NCI-H82 treated with DMSO at 0.1 percent for 48 hours (cell line): ENCODE results near the gene NKAPL.

Experiments used
- DNase-seq: peaks from one replicate; lab custom pipeline; 2025; ENCODE audit not compliant: unreplicated experiment; lab: John Stamatoyannopoulos, UW

The NKAPL gene

DNA sequence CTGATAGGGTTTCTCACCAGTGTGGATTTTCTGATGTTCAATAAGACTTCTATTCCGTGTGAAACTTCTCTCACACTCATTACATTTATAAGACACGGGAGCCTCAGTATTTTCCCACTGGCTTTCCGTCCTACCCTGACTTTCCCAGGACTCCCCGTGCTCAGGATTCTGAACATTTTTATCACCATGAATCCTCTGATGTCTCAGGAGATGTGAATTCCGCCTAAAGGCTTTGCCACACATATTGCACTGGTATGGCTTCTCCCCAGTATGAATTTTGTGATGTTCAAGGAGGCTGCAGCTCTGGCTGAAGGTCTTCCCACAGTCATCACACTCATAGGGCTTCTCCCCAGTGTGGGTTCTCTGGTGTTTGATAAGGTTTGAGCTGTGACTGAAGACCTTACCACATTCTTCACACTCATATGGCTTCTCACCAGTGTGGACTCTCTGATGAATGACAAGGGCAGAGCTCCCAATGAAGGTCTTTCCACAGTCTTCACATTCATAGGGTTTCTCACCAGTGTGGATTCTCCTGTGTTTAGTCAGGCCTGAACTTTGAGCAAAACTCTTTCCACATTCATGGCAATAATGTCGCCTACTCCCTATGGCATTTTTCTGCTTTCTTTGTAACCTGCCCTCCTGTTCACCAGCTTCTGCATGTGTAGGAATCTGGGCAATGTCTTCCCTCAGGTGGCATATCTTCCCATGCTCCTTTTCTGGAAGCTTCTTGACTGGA lies 13.7 kb upstream of the NKAPL start:
- no peak for DNase-seq

DNA sequence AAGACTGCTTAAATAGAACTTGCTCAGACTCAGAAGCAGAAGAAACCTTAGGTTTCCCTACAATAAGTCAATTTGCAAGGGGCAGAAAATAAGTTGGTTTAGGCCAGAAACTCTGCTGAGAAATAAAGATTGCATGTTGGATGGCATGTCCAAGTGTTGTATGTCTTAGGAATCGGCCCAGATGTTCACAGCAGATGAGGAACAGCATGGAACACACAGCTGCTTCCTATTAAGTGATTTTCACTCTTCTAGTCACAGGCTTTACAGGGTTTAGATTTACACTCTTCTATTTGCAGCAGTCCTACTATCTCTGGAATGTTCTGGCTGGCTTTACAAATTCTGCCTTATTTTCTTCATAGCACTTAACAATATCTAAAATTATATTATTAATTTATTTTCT lies 10.2 kb upstream of the NKAPL start:
- no peak for DNase-seq

DNA sequence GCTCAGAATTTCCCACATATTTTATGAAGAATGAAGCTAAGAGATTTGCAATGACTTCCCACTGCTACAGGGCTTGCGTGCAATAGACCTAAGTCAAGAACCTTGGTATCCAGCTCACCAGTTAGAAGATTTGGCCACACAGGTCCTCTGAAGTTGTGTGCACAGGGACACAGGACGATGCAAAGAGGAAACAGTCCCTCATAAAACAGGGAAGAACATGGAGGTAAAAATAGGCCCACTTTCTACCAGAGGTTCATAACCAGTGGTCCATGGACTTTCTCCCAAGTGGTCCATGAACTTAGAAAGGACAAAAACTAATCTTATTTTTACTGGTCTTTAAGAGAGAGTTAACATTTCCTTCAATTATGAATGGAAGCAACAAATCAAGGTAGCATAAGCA lies 8.3 kb upstream of the NKAPL start:
- no peak for DNase-seq

DNA sequence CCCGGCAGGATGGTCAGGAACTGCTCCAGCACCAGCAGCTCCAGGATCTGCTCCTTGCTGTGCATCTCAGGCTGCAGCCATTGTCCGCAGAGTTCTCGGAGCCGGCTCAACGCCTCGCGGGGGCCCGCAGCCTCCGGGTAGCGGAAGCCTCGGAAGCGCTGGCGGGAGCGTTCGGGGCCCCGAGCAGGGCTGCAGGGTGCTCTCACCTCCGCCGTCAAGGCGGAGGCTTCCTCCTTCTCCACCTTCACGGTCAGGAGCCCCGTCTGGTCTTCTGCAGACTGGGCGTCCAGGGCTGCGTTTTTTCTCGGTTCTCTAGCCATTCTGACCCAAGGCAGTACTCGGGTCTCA lies 7.5 kb upstream of the NKAPL start:
- DNase-seq: no peak

DNA sequence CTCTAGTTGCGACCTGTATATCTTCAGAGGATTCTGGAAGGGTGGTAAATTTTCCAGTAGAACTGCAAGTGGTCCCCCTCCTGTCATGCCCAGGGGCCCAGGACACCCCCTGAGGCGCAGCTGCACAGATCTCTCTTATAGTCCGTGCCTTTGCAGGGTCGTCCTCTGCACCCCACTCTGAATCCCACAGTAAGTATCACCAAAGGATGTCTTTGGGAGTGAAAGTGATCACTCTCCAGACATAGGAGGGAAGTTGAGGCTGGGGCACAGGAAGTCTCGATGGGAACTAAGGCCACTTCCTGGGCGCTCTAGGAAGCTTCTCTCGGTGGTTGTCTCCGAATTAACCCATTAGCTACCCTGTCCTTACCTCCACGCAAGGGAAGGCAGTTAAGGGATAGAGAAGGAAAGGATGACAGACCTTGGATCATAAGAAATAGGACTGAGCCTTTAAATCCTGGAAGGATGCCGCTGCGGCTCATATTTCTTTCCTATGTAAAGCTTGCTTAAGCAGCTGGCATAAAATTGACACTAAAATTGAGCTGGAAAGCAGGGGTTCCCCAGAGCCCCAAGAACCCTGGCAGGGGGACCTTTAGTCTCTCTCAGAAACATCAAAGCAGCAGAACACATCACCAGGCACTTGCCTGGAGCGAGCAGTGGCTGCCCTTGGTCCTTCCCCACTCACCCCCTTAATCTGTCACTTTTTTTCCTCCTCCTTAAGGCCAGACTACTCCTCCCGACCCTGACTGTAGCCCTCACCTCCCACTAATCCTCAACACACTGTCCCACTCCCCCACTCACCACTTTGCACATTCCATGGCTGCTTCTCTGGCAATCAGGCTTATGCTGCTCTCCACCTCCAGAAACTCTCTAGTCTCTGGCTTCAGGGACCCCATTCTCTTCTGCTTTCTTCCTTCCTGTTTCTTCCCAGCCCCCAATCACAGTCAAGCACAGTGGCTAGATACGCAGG lies 6.8 kb upstream of the NKAPL start, which contains the start of gene ZKSCAN4:
TSS of gene ZKSCAN4 (minus strand) at position 261 of the 967 bp plus-strand sequence. CDS start 289 bp downstream, outside the sequence.
- peak; percentile 68 for DNase-seq

DNA sequence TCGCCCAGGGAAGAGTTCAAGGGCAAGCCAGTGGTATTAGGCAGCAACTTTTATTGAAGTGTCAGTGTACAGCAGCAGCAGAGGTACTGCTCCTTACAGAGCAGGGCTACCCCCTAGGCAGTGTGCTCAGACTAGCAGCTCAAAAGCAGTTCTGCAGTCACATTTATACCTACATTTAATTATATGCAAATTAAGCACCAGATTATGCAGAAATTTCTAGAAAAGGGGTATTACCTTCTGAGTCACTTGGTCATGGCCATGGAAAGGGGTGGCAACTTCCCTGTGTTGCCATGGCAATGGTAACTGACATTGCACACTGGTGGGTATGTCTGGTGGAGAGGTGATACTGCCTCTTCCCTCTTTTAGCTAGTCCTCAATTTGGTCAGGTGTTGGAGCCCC lies 5.0 kb upstream of the NKAPL start:
- no peak for DNase-seq

DNA sequence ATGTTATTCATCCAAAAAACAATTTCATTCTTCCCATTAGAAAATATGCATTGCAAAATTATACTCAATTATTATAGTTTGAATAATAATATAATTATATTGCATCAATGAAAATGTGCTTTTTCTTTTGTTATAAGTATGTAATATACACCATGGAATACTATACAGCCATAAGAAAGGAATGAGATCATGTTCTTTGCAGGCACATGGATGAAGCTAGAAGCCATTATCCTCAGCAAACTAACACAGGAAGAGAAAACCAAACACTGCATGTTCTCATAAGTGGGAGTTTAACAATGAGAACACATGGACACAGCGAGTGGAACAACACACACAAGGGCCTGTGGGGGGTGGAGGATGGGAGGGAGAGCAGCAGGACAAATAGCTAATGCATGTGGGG lies 2.1 kb upstream of the NKAPL start:
- no peak for DNase-seq

DNA sequence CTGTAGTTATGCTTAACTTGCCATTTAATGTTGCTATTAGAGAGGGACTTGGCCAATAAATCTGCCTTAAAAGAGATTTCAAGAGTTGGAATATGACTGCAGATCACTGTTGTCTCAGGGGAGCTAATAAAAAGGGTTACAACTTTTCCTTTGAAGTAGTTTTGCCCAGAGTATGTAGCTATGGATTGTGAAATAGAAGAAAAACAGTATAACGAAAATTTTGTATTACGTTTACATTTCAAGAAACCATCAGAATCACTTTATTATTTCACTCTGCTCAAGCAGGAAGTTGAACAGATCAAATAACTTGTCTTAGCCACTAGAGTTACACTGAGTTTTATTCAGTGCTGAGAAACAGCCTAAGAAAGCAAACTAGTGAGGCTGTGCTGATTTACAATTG lies 4.8 kb downstream of the NKAPL start:
- no peak for DNase-seq

DNA sequence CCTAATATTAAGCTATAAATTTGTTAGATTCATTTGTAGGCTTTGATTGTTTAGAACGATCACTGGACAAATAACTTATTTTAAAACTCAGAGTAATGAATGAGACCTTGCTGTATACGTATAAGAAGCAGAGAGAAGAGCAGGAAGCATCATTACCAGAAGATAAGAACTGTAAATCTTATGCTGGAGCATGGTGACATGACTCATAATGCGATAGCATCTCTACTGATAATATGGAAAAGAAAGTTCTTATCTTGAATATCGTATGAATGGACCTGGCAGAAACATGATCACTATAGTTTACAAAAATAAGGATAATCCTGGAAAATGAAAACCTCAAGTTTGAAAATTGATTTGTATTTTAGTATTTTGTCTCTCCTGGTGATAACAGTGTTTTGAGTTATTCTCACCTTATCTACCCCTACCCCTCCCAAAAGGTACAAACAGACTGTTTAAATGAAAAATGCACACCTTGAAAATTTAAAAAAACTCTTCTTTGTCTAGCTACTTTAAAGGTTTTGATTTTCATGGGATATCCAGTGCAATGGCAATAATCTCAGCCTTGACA lies 5.8 kb downstream of the NKAPL start:
- no peak for DNase-seq

DNA sequence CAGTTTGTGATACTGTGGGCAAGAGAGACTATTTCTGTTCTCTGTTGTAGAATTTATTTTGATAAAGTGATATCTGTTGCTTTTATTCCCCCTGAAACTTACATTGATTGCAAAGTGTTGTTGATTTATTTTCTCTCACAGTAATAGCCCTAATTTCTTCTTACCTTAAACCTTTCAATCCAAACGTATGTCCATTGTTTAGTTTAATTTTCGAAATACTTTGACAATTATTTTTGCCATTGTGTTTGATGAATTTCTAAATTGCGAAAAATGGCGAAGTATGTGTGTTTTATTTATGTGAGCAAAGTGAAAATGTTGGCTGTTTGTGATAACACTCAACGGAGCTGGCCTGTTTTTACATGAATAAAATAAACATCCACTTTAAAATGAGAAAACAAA lies 7.5 kb downstream of the NKAPL start:
- no peak for DNase-seq

DNA sequence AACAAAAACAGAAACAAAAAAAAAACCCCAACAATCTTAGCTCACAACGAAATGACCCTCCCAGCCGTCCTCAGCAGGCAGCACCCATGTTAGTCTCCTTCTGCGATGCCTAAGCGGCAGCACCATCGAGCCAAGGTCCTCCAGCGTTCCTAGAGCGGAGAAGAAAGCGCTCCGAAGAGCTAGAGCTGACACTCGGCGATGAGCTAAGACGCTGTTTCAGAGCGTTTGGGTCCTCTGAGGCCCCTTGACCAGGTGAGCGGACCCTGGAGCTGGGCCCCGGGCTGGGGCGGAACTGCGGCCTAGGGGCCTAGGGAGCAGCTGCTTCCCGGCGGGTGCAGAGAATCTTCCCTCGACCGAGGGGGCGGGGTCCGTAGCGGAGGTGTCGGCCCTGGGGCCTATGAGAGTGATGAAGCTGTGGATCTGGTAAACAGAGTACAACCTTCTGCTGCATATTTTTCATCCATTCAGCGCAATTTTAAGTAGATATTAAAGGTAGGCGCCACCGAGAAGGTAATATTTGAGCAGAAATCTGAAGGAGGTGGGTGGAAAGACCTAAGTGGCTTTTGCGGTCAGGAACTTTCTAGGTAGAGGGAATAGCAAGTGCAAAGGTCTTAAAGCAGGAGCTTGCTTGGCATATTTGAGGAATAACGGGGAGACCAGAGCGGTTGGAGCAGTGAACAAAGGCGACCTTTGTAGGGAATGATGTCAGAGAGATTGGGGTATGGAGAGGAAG lies 8.0 kb downstream of the NKAPL start, which contains the start of gene ZSCAN26:
TSS of gene ZSCAN26 (plus strand) at position 182 of the 733 bp plus-strand sequence. CDS start 4,777 bp downstream, outside the sequence.
- DNase-seq: peak; percentile 67

DNA sequence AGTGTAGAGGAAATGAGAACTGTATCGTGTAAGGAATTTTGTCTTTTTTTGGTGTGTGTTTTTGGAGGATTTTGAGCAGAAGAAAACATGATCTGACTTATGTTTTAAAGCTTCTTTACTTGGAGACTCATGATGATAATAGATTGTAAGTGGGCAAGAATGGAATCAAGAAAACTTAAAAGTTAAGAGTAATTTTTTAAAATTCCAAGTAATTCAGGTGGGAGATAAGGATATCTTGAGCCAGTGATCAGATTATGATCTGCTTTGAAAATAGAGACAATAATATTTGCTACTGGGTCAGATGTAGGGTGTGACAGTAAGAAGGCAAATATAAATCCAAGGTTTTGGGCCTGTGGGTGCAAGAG lies 8.6 kb downstream of the NKAPL start:
- DNase-seq: no peak

DNA sequence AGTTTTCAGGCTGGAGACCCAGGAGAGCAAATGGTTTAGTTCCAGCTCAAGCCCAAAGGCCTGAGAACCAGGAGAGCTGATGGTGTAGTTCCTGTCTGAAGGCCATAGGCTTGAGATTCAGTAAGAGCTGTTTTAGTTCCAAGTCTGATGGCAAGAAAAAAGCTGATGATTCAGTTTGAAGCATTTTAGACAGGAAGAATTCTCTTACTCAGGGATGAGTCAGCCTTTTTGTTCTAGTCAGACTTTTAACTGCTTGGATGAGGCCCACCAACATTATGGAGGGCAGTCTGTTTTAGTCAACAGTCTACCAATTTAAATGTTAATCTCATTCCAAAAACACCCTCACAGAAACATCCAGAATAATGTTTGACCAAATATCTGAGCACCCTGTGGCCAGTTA lies 10.4 kb downstream of the NKAPL start:
- no peak for DNase-seq

DNA sequence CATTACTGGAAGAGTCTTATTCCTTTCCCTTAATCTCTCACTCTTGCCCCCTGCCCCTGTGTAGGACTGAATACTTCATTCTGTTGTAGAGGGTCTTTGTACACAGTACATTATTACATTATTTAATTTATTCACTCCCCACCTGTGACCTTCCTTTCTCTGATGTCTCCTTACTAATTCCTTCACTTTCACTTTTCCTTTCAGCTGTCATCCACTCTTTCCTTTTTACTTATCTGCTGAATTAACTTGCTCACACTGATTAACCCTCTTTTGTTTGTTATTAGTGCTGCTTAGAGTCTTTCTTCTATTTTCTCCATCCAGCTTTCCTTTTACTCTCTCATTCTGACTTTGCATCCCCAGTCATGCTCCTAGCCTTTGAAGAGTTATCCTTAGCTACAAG lies 15.8 kb downstream of the NKAPL start:
- DNase-seq: no peak

DNA sequence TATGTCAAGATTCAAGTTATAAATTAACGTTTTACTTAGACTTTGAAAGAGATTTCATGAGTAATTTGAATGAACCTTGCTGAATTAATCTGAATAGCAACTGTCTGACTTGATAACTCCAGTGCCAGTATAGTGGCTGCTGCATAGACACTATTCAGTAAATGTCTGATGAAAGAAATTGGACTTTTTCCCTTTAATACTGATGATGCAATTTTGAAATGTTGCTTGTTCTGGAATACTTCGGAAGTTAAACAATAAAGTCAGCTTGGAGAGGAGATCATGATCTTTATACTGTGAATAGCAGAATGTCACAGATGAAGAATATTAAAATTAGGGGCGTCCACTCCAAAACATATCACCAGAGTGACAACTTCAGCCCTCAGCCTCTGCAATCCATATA lies 18.6 kb downstream of the NKAPL start:
- DNase-seq: no peak

DNA sequence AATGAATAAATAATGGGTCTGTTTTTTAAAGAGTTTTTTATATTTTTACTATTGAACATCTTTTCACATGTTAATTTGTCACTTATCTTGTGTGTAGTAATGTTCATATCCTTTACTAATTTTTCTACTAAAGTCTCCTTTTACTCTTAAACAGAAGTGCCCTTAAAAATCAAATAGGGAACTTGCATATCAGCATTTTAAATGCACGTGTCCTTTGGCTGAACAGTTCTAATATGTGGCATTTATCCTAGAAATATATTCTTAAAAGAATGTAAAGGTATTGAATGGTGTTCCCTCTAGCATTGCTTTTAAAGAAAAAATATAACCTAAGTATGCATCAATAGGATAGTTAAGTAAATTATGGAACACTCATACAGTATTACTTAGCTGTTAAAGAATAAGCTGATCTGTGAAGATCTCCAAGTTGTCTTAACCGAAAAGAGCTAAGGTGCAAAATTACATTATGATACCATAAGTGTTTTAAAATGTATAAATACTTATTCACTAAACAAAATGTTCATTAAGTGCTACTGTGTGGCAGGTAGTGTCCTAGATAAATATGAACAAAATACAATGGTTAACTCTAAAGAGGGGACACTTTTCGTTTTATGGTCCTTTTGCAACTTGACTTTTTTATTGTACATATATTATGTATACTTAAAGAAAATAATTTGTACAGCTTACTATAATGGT lies 21.6 kb downstream of the NKAPL start:
- DNase-seq: no peak

DNA sequence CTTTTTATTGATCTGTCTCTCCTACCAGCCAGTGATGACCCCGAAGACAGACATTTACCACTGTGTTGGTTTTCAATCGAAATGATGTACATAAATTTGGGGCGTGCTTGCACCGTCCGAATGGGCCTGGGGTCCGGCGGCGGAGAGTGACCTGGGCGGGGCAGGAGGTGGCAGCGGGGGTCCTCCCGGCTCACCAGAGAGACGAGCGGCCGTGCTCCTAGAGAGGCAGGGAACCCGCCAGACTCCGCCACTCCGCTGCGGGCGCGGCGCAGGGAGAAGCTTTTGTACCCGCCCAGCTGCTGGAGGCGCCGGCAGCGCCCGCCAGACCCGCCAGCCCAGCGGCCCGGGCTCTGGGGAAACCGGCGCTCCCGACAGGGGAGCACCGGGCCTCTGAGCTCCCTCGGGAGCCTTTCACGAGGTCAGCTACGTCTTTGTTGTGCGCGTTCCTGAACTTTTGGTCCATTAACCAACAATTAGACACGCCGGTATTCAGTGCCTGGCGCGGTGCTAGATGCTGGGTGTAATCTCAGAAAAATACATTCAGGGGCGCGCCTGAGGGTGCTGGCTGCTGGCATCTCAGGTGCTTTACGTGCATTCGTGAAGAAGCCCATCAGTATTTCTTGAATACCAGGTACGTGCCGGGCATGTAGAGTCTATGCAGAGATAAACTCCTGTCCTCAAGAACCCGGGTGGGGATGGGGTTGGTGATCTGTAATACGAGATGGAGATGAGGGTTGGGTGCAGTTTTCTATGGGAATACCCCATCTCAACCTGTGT lies 22.4 kb downstream of the NKAPL start, which contains the start of gene PGBD1:
TSS of gene PGBD1 (plus strand) at position 285 of the 777 bp plus-strand sequence. CDS start 2,242 bp downstream, outside the sequence.
- no peak for DNase-seq

DNA sequence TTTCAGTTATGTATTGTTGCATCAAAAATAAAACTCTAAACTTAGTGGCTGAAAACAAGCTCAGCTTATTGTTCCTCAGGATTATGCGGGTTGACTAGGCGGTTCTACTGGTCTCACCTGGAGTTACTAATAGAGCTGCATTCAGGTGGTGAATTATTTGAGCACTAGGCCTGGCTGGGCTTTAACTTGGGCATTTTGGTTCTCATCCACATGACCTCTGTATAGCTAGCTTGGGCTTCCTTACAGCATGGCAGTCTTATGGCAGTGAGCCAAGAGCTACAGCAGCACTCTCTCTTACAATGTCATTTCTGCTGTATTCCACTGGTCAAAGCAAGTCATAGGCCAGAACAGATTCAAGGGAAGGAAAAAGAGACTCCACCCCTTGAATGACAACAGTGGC lies 23.8 kb downstream of the NKAPL start:
- no peak for DNase-seq

DNA sequence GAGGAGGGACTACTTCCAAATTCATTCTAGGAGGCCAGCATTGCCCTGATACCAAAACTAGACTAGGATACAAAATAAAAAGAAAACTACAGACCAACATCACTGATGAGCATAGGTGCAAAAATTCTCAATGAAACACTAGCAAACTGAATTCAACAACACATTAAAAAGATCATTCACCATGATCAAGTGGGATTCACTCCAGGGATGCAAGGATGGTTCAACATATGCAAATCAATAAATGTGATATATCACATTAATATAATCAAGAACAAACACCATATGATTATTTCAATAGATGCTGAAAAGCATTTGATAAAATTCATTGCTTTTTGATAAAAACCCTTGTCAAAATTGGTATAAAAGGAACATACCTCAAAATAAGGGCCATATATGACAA lies 32.5 kb downstream of the NKAPL start:
- DNase-seq: no peak

DNA sequence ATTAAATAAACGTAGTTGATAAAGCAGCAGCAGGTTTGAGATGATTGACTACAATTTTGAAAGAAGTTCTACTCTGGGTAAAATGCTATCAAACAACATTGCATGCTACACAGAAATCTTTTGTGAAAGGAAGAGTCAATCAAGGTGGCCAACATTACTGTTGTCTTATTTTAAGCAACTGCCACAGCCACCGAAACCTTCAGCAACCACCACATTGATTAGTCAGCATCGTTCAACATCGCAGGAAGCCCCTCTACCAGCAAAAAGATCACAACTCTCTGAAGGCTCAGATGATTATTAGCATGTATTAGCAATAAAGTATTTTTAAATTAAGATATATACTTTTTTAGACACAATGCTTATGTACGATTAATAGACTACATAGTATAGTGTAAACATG lies 36.2 kb downstream of the NKAPL start:
- no peak for DNase-seq
